ENCODE measurements around the gene TNC. TPM values are rescaled to one million over a fixed set of nuclear protein-coding genes. Genes with fewer than 3 reads are reported as not detected.

The TNC gene
- 1.0 and 4.5 TPM in 2 replicates for total RNA-seq

DNA sequence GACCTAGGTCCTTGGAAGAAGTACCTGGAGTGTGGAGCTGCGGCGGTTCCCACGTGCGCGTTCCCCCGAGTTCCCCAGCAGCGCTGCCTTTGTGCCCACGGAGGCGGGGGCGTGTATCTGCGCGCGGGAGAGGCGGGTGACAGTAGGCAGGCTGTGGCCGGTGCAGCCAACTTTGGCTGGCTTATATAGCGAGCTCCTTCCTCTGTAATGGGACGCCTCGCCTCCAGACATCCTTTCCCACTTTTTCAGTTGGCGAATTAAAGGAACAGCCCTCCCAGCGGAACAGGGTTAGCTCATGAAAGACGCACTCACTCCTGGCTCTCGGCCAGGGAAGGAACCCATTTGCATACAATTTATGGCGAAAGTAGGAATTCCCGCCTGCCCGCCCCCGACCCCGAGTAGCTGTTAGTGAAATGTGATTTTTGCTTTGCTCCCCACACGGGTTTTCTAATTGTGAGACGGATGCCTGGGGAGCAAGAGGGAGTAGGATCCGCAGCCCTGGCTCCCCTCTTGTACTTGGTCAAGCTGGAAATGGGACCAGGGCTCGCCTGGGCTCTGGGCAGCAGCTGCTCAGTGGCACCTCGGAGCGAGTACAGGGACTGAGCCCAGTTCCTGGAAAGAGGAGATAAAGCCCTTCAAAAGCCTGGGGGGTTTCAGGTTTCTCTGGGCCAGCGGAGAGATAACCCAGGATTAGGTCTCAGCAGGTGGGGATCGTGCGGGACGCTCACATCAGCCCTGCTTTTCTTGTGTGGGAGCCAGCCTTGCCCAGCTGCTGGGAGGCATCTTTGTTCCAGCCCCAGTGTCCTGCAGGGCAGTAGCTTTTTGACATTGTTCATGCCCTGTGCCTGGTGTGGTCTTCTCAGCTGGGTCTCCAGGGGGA, at the start of gene TNC:
Gene TNC, minus strand, starts transcription at position 159 of the 880 bp plus-strand sequence. CDS start 27,139 bp downstream, outside the sequence.
- no peak for DNase-seq (ENCODE audit: low read depth in 2 of 2)

DNA sequence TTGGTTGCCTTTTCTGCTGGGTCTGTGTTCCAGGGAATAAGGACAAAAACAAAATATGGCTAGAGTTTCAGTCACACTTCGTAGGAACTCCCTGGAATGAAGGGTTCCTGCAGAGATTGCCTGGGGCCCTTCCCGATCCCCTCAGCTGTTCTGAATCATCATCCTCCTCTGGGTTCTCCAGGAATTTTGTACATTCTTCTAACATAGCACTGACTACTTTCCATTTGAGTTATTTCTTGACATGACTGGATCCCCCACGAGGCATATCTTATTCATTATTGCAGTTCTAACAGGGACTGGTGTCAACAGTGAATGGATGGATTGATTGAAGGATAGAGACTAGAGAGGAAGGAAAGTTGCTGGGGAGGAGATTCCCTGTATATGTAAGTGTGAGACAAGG, 49.2 kb upstream of the TNC start:
- DNase-seq (ENCODE audit: low read depth in 2 of 2) = no peak

DNA sequence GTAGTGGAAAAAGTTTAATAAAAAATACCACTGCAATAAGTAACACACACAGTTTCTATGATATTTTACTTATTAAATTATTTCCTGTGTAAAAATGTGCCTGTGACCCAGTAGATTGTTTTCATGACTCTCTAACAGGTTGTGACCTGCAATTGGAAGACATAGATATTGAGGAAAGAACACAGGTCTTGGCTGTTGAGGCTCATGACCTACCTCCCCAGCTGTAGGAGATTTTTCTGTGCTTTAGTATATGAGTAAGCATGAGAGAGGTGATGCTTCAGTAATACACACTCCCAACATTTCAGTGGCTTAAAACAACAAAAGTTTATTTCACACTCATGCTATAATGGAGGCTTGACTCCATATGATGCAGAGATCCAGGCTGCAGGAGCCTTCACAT, 47.3 kb upstream of the TNC start:
- DNase-seq (ENCODE audit: low read depth in 2 of 2) = no peak

DNA sequence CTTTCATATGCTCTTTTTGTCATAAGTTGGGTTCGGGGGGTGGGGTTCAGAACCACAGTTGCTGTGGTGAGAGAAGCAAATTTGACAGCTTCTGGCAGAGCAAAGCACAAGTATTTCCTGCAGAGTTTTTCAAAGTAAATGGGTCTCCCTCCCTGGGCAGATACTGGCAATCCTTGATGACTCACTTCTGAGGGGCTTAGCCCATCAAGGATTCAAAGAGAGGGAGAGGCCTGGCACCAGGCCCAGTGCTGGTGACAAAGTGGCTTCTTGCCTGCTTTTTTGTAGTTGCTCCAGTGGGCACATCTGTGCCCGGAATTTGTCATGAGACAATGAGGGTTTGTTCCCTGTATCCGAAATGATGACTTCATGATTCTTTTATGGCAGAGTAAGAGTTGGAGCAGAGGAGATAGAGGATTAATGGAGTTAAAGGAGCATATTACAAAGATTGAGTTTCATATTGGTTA, 46.6 kb upstream of the TNC start:
- DNase-seq (ENCODE audit: low read depth in 2 of 2) = no peak

DNA sequence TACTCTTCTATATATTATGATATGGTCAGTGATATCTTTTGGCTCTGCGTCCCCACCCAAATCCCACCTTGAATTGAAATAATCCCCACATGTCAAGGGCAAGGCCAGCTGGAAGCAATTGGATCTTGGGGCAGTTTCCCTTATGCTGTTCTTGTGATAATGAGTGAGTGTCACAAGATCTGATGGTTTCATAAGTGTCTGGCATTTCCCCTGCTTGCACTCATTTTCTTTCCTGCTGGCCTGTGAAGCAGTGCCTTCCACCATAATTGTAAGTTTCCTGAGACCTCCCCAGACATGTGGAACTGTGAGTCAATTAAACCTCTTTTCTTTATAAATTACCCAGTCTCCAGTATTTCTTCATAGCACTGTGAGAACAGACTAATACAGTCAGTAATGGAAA, 45.0 kb upstream of the TNC start:
- DNase-seq (ENCODE audit: low read depth in 2 of 2) = no peak

DNA sequence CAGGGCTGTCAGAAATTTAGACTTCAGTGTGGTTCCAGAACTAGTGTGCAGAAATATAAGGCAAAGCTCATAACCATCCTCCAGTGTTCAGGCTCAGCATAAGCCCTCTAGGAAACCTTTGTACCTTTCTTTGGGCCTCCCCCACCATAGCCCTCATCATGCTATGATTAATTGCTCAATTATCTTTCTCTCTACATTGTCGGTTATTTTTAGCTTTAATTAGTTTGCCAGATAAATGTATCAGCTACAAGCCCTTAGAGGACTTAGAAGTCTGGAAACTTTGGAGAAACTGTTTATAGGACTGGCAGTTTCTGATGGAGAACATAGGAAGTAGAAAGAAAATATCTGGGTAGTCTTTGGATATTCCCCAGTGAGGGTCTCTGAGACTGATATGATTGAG, 43.5 kb upstream of the TNC start:
- no peak for DNase-seq (ENCODE audit: low read depth in 2 of 2)

DNA sequence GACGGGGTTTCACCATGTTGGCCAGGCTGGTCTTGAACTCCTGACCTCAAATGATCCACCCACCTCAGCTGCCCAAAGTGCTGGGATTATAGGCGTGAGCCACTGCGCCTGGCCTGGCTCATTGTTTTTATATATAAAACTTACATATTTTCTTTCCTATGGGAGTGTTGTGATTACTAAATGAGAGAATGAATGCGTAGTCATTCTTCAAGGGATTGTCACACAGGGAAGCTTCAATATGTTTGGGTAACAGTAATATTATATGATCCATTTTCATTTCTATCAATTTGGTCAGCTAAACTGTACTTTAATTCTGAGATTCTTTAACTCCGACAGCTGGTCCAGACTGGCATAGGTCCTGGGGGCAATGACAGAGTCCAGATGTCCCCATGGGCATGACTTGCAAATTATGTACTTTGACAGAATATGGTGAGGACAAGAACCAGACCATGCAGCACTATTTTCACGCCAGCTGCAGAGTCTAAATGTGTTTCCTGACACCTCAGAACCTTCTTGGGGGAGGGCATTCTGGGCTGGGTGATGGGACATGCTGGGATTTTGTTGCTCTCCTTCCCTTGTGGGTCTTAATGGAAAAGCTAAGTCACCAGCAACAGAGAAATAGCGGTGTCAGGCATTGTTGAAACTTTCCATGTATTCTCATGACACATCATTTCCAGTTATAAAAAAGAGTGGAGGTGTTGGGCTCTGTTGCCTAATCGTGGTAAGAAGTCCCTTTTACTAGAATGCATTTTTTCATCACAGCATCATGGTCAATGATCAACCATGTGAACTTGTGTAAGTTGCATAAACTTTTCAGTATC, 40.9 kb upstream of the TNC start:
- DNase-seq (ENCODE audit: low read depth in 2 of 2) = no peak

DNA sequence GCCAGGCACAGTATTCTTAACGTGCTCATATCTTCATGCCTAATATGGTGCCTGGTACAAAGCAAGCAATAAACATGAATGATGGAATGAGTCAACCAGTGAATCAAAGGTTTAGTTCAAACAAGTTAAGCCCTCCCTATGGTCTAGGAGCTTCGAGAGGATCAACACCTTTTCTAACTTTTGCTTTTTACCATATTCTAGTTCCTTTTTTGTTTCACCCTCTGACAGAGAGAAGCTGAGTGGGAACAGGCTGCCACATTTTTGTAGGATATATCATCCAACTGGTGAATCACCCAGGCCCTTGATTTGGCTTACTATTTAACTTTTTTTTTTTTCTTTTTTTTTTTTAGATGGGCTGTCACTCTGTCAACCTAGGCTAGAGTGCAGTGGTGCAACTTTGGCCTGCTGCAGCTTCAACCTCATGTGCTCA, 39.3 kb upstream of the TNC start:
- DNase-seq (ENCODE audit: low read depth in 2 of 2) = no peak

DNA sequence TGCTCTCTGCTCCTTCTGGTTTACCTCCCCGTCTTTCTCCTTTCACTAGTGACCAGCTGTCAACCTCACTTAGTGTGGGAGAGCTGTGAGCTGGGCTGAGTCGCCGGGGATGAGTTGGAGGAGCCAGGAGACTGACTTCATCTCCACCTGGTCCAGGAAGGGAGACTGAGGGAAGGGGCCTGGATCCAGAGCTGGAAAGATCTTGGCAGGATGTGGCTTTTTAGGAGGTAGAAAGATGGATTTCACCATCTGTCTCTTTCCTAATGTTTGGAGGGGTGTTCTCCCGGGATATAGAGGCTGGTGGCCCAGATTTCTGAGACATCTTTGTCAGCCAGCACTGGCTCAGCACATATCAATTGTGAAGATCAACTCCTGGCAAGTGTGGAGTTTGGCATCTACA, 37.1 kb upstream of the TNC start:
- DNase-seq (ENCODE audit: low read depth in 2 of 2) = no peak

DNA sequence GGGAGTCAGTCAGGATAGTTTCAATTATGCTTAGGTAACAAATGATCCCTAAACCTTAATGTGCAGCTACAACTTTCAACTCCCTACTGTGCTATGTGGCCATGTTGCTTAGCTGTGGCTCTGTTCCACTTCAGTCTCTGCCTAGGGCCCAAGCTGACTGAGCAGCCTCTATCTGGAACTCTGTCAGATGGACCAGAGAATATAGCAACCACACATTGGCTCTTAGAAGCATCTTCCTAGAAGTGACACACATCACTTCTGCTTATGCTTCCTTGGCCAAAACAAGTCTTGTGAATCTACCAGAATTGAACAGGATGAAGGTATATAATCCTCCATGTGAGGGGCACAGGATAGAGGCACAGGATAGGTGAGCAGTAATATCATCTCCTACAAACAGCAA, 36.7 kb upstream of the TNC start:
- no peak for DNase-seq (ENCODE audit: low read depth in 2 of 2)

DNA sequence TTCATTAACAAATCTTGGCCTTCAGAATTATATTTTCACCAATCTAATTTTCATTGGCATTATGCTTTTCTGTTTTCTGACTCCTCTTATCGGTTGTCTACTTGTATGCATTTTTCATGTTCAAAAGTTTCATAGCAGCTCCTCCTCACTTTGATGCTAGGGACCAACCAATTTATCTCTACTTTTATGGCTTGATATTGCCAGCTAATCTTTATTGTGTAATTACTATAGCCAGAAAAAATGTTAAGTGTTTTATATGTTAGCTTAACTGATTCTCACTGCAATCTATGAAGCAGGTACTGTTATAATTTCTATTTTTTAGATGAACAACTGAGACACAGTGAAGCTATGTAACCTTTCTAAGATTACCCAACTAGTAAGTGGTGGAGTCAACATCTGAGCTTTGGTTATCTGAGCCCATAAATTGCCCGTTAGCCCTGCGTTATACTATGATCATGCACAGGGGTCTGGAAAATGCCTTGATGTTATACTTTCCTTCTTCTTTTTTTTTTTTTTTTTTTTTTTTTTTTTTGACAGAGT, 34.4 kb upstream of the TNC start:
- no peak for DNase-seq (ENCODE audit: low read depth in 2 of 2)

DNA sequence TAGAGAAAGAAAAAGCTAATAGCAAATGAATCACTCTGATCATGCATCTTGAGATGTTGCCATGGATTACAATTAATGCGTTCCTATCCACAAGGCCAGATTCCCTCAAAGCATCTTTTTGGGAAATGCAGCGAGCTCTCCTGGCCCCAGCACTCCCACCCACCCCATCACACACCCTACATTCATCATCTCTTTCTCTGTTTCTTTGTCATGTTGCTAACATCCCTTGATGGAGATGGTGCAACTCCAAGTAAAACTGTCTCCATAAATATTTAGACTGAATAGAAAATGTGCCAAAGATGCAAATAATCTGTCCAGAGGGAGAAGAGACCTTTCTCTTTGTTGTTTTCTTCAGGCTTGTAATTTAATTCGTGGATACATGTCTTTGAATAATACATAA, 30.8 kb upstream of the TNC start:
- DNase-seq (ENCODE audit: low read depth in 2 of 2) = no peak

DNA sequence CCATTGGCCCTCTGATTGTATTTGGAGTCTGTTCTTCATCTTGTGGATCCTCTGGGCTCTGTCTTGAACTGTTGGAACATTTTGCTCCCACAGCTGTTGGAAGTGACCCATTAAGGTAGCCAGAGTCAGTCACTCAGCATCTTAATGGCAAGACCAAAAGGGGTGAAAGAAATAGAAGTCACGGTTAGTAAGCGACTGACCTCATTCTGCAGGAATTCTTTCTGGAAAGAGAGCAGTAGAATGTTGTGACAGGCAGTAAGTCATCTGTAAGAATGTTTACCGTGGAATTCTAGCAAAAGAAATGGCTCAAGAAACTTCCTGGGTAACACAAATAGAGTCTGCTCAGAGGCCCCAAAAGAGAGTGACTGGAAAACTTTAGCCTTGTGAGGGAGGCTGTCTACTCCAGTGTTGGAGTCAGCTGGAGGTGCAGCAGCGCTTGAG, 28.6 kb upstream of the TNC start:
- no peak for DNase-seq (ENCODE audit: low read depth in 2 of 2)

DNA sequence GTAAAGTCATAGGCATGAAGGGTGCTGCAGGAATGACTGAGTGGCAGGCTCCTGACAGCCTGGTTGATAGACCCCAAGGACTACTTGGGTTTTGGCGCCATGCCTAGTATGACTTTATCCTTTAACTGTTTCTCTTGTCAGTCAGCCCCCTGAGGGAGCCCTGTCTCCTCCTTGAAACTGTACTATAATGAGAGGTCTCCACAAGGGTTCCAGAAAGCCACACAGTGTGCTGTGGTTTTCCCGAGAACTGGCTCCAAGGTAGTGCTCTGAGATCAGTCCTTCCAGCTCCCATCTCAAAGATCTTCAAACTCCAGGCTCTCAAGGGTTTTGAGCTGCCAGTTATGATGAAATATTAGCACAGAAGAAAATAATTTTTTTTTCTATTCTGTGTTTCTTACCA, 26.7 kb upstream of the TNC start:
- DNase-seq (ENCODE audit: low read depth in 2 of 2) = no peak

DNA sequence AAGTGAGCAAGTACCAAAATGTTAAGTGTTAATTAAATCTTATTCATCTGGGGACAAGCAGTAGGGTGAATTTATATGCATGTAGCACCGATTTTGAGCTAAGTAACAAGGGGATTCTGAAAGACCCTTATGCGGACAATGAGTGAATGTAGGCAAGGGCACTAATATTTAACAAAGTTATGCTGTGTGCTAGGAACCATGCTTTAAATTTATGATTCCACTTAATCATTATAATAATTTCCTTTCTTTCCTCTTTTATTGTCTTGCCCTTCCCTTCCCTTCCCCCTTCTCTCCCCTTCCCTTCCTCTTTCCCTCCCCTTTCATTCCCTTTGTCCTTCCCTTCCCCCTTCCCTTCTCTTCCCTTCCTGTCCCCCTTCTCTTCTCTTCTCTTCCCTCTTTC, 25.7 kb upstream of the TNC start:
- no peak for DNase-seq (ENCODE audit: low read depth in 2 of 2)

DNA sequence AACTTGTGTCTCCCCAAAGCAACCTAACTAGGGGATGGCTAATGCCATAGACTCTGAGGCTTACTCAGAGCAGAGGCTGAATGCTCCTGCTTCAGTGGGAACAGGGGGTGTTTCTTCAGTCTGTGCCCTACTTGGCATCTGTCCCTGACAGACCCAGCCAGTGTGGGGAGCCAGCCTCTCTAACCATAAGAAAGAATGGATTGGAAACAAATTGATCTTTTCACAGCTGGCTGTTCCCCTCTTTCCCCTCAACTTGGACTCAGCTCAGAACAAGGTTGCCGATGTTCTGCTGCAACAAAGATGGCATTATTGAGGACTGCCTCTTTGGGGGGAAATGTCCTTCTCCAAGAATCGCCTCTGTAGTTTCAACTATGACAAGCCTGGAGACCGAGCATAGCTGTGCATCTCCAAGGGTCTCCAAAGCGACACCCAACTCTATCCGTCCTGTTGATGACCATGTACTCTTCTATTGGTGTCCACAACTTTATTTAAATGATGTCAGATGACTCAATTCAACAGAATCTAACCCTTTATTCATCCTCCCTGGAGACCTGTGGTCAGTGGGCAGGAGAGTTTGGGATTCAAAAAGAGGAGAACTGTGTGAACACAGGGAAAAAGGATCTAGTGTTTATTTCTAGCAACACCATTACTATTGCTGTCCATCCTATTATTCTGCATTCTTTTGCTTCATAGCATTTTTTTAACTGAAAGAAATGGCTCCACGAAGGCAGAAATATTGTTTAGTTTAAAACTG, 24.7 kb upstream of the TNC start:
- DNase-seq (ENCODE audit: low read depth in 2 of 2) = no peak

DNA sequence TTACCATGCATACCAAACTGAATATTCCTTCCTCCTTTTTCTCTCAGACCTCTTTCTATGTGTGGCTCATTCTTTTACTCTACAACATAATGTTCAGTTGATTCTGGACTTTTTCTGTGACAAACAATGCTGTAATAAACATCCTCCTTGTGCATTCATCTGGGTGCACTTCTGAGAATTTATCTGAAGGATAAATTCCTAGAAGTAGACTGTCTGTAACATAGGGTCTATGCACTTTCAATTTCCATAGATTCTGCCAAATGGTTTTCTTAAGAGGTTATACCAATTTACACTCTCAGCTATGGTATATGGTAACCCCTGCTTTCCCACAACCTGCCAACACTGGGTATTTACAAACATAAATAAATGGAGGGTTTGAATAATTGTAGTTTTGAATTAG, 24.1 kb upstream of the TNC start:
- no peak for DNase-seq (ENCODE audit: low read depth in 2 of 2)

DNA sequence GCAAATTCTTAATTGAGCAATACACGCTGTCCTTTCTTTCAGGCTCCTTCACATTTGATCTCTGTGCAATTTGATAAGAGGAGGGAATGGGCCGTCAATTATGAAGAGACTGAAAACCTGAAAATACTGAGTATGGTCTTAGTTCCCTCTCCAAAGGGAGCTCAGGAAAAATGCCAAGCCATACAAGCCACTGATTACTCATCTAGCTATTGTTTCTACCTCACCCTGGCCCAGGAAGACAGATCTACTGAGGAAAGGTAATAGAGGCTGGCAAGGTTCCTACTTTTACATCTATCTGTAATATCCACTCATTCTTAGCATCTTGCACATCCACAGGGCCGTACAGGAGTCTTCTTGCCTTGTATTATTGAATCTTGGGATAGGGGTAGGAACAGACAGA, 23.7 kb upstream of the TNC start:
- DNase-seq (ENCODE audit: low read depth in 2 of 2) = no peak

DNA sequence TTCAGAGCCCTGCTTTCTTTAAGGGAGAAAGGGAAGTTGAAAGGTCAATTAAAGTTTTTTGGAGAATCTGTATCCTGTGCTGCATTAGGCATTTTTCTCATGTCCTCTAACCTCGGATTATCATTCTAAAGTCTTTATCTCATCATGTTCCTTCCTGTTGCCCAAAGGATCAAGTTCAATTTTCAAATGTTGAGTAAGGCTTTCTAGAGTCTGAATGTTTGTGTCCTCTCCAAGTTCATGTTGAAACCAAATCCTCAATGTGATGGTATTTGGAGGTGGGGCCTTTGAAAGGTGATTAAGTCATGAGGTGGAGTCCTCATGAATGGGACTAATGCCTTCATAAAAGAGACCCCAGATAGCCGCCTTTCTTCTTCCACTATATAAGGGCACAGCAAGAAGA, 20.2 kb upstream of the TNC start:
- no peak for DNase-seq (ENCODE audit: low read depth in 2 of 2)

DNA sequence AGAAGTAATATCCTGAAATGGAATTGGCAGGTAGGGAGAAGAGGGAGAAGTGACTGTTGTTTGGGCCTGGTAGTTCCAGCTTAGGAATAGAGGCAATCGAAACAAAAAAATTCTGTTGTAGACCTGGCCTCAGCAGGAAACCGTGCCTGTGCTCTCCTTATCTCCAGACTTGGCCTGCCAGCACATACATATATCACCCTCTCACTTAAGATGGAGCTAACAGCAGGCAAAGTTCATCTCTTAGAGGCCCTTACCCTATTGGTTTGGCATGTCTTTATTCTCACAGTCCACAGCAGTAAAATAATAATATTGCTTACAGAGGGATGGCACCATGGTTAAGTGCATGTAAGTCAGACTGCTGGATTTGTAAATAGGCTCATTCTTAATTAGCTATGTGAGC, 19.6 kb upstream of the TNC start:
- DNase-seq (ENCODE audit: low read depth in 2 of 2) = no peak
